SH-SY5Y (cell line): ENCODE measurements around the gene GDF7.

Experiments
- GATA2 ChIP-seq: IDR thresholded peaks from 2 replicates; pipeline ENCODE4 v1.6.1; 2011; ENCODE audit warnings: mild to moderate bottlenecking, low read depth, low read length
- GATA3 ChIP-seq: IDR thresholded peaks from 2 replicates; pipeline ENCODE4 v1.6.1; 2011; ENCODE audit warnings: low read depth, mild to moderate bottlenecking, low read length, moderate library complexity

DNA sequence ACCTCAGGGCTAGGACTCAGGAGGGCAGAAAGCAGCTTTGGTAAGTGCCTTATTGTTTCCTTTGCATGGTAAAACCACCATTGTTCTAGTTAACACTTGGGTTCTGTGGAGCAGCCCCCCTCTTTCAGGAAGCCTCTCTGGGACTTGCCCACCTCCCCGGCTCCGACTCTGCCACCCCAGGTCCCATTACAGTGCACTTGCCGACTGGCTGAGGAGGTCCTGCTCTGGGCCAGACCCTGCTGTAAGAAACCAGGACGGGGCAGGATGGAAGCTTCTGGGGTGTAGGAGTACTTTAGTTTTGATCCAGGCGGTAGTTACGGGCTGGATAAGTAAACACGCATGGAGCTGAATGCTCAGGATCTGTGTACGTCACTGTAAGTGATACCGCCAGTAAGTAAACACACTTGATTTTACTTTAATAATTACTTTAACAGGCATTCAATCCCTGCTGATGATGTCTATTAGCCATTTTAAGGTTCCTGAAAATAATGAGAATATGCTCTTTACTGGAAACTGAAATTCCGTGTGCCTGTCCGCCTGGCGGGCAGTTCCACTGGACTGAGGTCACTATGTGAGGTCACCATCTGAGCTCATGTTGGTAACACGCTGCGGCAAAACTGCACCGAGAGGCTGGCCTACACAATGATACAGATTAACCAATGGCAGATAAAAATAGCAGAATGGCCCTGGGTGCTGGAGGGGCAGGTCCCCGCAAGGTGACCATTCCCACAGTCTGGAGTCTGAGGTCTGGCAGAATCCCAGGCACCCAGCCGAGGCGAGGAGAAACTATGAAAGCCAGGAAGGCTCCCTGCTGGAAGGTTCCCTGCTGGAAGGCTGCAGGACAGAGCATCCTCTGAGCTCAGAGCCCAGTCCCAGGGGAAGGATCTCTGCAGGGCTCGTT, 41.2 kb upstream of the GDF7 start:
- TF ChIP-seq GATA2 (no peak), GATA3 (no peak)
